Measurements from ENCODE around the gene APPL2.

Gene APPL2

GRCh38 chr12:105229371-105229770 lies 6.6 kb downstream of the APPL2 start:
- no peak overlapping the region for H3K4me3 ChIP-seq (ENCODE audit: low read length)
- H3K27me3 ChIP-seq (ENCODE audit: insufficient read depth, low read length), result no peaks in the 10 kb centered on the region
- peaks cover 7% of the 10 kb centered on the region; the same call in 1 of the 2 replicates for H3K4me1 ChIP-seq (ENCODE audit: insufficient read depth, low read length)
- H3K36me3 ChIP-seq (ENCODE audit: insufficient read depth, low read depth, low read length), result peaks cover 29% of the 10 kb centered on the region
- H3K27ac ChIP-seq (ENCODE audit: low read length), result no peak overlapping the region
- no peak overlapping the region for H3K9ac ChIP-seq (ENCODE audit: low read depth, low read length)
- no peaks in the 10 kb centered on the region for H3K9me3 ChIP-seq (ENCODE audit: insufficient read depth, low read depth, low read length)

GRCh38 chr12:105228966-105229365 lies 7.0 kb downstream of the APPL2 start:
- no peak overlapping the region for H3K27ac ChIP-seq (ENCODE audit: low read length)
- no peak overlapping the region for H3K9ac ChIP-seq (ENCODE audit: low read depth, low read length)
- no peaks in the 10 kb centered on the region for H3K9me3 ChIP-seq (ENCODE audit: insufficient read depth, low read depth, low read length)
- no peaks in the 10 kb centered on the region for H3K27me3 ChIP-seq (ENCODE audit: insufficient read depth, low read length)
- H3K4me1 ChIP-seq (ENCODE audit: insufficient read depth, low read length), result peaks cover 7% of the 10 kb centered on the region; the same call in 1 of the 2 replicates
- H3K4me3 ChIP-seq (ENCODE audit: low read length), result no peak overlapping the region
- H3K36me3 ChIP-seq (ENCODE audit: insufficient read depth, low read depth, low read length), result peaks cover 29% of the 10 kb centered on the region

DNA sequence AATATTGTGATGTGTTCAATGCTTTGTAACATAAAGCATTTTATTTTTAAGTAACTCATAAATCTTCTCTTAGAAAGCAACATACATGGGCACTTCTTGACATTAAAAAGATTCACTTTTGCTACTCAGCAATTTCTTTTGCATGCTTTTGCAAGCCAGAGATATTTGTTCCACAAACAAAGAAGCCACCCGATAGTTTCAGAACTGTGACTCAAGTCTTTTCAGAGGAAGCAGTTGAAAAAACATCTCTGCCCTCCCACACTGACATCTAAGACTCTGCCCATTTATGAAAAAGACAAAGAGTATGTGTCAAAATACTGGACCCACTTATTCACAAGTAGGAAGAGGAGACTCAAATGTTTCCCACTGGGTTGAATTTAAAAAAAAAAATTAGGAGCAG lies 7.5 kb downstream of the APPL2 start:
- no peak overlapping the region for H3K4me3 ChIP-seq (ENCODE audit: low read length)
- no peak overlapping the region for H3K27ac ChIP-seq (ENCODE audit: low read length)
- H3K27me3 ChIP-seq (ENCODE audit: insufficient read depth, low read length), result no peaks in the 10 kb centered on the region
- H3K4me1 ChIP-seq (ENCODE audit: insufficient read depth, low read length), result peaks cover 7% of the 10 kb centered on the region; the same call in 1 of the 2 replicates
- H3K9ac ChIP-seq (ENCODE audit: low read depth, low read length), result no peak overlapping the region
- H3K9me3 ChIP-seq (ENCODE audit: insufficient read depth, low read depth, low read length), result no peaks in the 10 kb centered on the region
- H3K36me3 ChIP-seq (ENCODE audit: insufficient read depth, low read depth, low read length), result peaks cover 29% of the 10 kb centered on the region

DNA sequence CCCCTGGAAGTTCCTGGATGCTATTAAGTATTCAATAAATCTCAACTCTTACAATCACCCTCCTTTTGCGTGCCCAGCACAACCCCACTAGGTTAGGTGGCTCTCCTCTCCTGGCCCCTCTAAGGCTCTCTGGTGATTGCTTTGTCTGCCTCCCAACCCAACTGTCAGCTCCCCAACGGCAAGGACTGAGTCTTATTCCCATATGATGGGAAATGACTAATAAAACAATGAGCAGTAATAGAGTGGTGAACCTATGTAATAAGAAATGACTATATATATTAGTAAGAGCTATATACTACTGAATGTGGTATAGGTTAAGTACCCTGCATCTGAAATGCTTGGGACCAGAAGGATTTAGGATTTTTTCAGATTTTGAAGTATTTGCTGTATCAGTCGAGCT lies 8.1 kb downstream of the APPL2 start:
- peaks cover 29% of the 10 kb centered on the region for H3K36me3 ChIP-seq (ENCODE audit: insufficient read depth, low read depth, low read length)
- H3K27ac ChIP-seq (ENCODE audit: low read length), result no peak overlapping the region
- no peak overlapping the region for H3K9ac ChIP-seq (ENCODE audit: low read depth, low read length)
- H3K4me1 ChIP-seq (ENCODE audit: insufficient read depth, low read length), result peaks cover 7% of the 10 kb centered on the region; the same call in 1 of the 2 replicates
- H3K27me3 ChIP-seq (ENCODE audit: insufficient read depth, low read length), result no peaks in the 10 kb centered on the region
- no peak overlapping the region for H3K4me3 ChIP-seq (ENCODE audit: low read length)
- H3K9me3 ChIP-seq (ENCODE audit: insufficient read depth, low read depth, low read length), result no peaks in the 10 kb centered on the region

- H3K4me1 ChIP-seq (ENCODE audit: insufficient read depth, low read length), result peaks cover 2% of the 10 kb centered on the region; the same call in 1 of the 2 replicates
- no peak overlapping the region for H3K27ac ChIP-seq (ENCODE audit: low read length)
- H3K9me3 ChIP-seq (ENCODE audit: insufficient read depth, low read depth, low read length), result no peaks in the 10 kb centered on the region
- no peak overlapping the region for H3K9ac ChIP-seq (ENCODE audit: low read depth, low read length)
- peaks cover 37% of the 10 kb centered on the region for H3K36me3 ChIP-seq (ENCODE audit: insufficient read depth, low read depth, low read length)
- H3K27me3 ChIP-seq (ENCODE audit: insufficient read depth, low read length), result no peaks in the 10 kb centered on the region
- no peak overlapping the region for H3K4me3 ChIP-seq (ENCODE audit: low read length)
These were observed 9.8 kb downstream of the APPL2 start for GRCh38 chr12:105226219-105226618.

DNA sequence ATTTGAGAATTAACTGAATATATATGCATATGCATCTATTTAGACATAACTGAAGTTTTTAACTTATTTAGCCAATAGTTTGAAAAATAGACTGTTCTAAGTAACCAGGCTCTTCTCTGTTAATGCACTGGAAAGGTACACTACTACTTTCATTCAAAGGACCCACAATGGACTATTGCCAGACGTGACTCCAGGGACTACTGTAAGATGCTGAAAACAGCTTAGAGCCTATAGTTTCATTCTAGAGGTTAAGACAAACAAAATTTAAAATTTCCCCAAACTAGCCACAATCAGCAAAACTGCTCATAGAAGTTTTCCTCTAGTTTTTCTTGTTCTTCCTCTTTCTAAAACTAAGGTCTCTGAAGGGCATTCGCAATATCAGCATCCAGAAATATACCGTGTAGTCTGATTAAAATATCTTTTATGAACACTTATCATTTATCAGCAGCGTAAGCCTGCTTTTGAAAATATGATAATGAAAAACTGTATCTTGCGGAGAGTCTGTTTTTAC lies 10.4 kb downstream of the APPL2 start:
- H3K27ac ChIP-seq (ENCODE audit: low read length), result no peak overlapping the region
- no peaks in the 10 kb centered on the region for H3K9me3 ChIP-seq (ENCODE audit: insufficient read depth, low read depth, low read length)
- no peaks in the 10 kb centered on the region for H3K4me1 ChIP-seq (ENCODE audit: insufficient read depth, low read length)
- no peak overlapping the region for H3K4me3 ChIP-seq (ENCODE audit: low read length)
- no peak overlapping the region for H3K9ac ChIP-seq (ENCODE audit: low read depth, low read length)
- H3K27me3 ChIP-seq (ENCODE audit: insufficient read depth, low read length), result no peaks in the 10 kb centered on the region
- H3K36me3 ChIP-seq (ENCODE audit: insufficient read depth, low read depth, low read length), result peaks cover 39% of the 10 kb centered on the region

DNA sequence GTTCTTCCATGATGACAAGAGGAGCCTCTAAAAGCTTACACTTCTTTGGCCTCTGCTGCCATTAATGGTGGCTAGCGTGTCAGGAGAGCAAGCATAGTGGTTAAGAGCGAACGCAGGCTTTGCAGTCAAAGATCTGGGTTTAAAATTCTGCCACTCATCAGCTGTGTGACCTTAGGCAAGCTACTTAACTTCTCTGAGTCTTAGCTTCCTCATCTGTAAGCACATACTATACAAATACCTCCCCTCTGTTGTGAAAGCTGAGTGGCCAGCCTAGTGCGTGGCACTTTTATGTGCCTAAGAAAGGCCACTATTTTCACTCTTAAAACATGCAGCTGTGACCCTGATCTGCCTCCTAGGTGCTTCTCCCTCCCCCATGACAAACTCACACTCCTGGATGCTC lies 11.6 kb downstream of the APPL2 start:
- H3K9me3 ChIP-seq (ENCODE audit: insufficient read depth, low read depth, low read length), result no peaks in the 10 kb centered on the region
- H3K9ac ChIP-seq (ENCODE audit: low read depth, low read length), result no peak overlapping the region
- H3K4me1 ChIP-seq (ENCODE audit: insufficient read depth, low read length), result no peaks in the 10 kb centered on the region
- peaks cover 39% of the 10 kb centered on the region for H3K36me3 ChIP-seq (ENCODE audit: insufficient read depth, low read depth, low read length)
- H3K27me3 ChIP-seq (ENCODE audit: insufficient read depth, low read length), result no peaks in the 10 kb centered on the region
- H3K4me3 ChIP-seq (ENCODE audit: low read length), result no peak overlapping the region
- no peak overlapping the region for H3K27ac ChIP-seq (ENCODE audit: low read length)

GRCh38 chr12:105223884-105224283 lies 12.1 kb downstream of the APPL2 start:
- H3K4me3 ChIP-seq (ENCODE audit: low read length), result no peak overlapping the region
- no peaks in the 10 kb centered on the region for H3K27me3 ChIP-seq (ENCODE audit: insufficient read depth, low read length)
- H3K27ac ChIP-seq (ENCODE audit: low read length), result no peak overlapping the region
- no peaks in the 10 kb centered on the region for H3K4me1 ChIP-seq (ENCODE audit: insufficient read depth, low read length)
- H3K9me3 ChIP-seq (ENCODE audit: insufficient read depth, low read depth, low read length), result no peaks in the 10 kb centered on the region
- peaks cover 35% of the 10 kb centered on the region for H3K36me3 ChIP-seq (ENCODE audit: insufficient read depth, low read depth, low read length)
- no peak overlapping the region for H3K9ac ChIP-seq (ENCODE audit: low read depth, low read length)

- H3K9ac ChIP-seq (ENCODE audit: low read depth, low read length), result no peak overlapping the region
- H3K36me3 ChIP-seq (ENCODE audit: insufficient read depth, low read depth, low read length), result peaks cover 30% of the 10 kb centered on the region; the same call in 1 of the 2 replicates
- H3K4me1 ChIP-seq (ENCODE audit: insufficient read depth, low read length), result no peaks in the 10 kb centered on the region
- no peak overlapping the region for H3K4me3 ChIP-seq (ENCODE audit: low read length)
- H3K9me3 ChIP-seq (ENCODE audit: insufficient read depth, low read depth, low read length), result no peaks in the 10 kb centered on the region
- no peaks in the 10 kb centered on the region for H3K27me3 ChIP-seq (ENCODE audit: insufficient read depth, low read length)
- H3K27ac ChIP-seq (ENCODE audit: low read length), result no peak overlapping the region
These were observed 12.6 kb downstream of the APPL2 start for GRCh38 chr12:105223352-105223845.

DNA sequence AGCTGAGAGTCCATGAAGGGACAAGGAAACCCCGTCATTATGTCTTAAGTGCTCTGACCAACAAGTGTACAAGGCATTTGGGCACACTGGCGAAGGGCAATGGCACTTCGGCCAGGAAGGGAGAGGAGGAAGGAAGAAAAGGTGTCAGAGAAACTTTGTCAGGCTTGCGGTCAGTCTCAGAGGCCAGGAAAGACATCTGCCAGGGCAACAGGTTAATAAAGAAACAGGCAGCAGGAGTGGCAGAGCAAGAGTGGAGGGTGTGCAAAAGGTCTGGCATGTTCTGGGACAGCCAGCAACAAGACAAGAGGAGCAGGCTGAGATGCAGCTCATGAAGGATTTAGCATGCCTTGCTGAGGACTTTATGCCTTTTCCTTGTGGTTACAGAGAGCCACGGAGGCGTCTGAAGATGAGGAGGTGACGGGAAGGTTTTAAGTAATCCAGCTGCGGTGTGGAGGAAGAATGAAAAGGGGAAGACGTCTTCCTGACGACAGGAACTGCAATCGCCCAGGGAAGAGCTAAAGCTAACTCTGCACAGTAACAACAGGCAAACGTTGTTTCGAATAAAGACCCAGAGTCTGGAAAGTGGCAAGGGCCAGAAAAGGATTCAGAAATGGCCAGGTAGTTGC lies 13.1 kb downstream of the APPL2 start:
- H3K4me1 ChIP-seq (ENCODE audit: insufficient read depth, low read length), result no peaks in the 10 kb centered on the region
- peaks cover 25% of the 10 kb centered on the region; the same call in 1 of the 2 replicates for H3K36me3 ChIP-seq (ENCODE audit: insufficient read depth, low read depth, low read length)

DNA sequence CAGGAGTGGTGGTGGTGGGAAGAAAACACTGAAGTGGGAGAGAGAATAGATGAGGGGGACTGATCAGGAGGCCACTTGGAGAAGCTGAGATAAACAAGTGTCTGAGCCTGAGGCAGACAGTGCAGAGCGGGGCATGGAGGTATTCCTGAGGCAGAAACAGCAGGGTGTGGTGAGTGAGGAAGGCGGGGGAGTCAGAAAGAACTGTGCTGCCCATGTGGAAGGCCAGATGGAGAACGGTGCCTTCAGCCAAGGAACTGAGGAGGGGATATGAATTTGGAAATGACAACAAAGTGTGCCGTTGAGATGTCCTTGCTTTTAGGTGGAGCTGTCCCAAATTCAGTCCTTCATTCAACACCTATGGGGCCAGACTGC lies 13.7 kb downstream of the APPL2 start:
- Histone ChIP-seq H3K9me3 (ENCODE audit: insufficient read depth, low read depth, low read length) (no peaks in the 10 kb centered on the region), H3K9ac (ENCODE audit: low read depth, low read length) (no peak overlapping the region), H3K4me1 (ENCODE audit: insufficient read depth, low read length) (no peaks in the 10 kb centered on the region), H3K27ac (ENCODE audit: low read length) (no peak overlapping the region), H3K27me3 (ENCODE audit: insufficient read depth, low read length) (no peaks in the 10 kb centered on the region), H3K36me3 (ENCODE audit: insufficient read depth, low read depth, low read length) (peaks cover 24% of the 10 kb centered on the region), H3K4me3 (ENCODE audit: low read length) (no peak overlapping the region)

More for the DNA sequence above, 13.1 kb downstream of the APPL2 start:
- H3K9ac ChIP-seq (ENCODE audit: low read depth, low read length), result no peak overlapping the region
- no peak overlapping the region for H3K27ac ChIP-seq (ENCODE audit: low read length)
- no peaks in the 10 kb centered on the region for H3K27me3 ChIP-seq (ENCODE audit: insufficient read depth, low read length)
- H3K4me3 ChIP-seq (ENCODE audit: low read length), result no peak overlapping the region
- no peaks in the 10 kb centered on the region for H3K9me3 ChIP-seq (ENCODE audit: insufficient read depth, low read depth, low read length)

GRCh38 chr12:105221583-105222283 lies 14.2 kb downstream of the APPL2 start:
- Histone ChIP-seq H3K27ac (ENCODE audit: low read length) (no peak overlapping the region), H3K4me3 (ENCODE audit: low read length) (no peak overlapping the region), H3K36me3 (ENCODE audit: insufficient read depth, low read depth, low read length) (peaks cover 26% of the 10 kb centered on the region), H3K4me1 (ENCODE audit: insufficient read depth, low read length) (no peaks in the 10 kb centered on the region), H3K27me3 (ENCODE audit: insufficient read depth, low read length) (no peaks in the 10 kb centered on the region), H3K9me3 (ENCODE audit: insufficient read depth, low read depth, low read length) (no peaks in the 10 kb centered on the region), H3K9ac (ENCODE audit: low read depth, low read length) (no peak overlapping the region)
